ENCODE results near the gene TOGARAM2.

Gene TOGARAM2

DNA sequence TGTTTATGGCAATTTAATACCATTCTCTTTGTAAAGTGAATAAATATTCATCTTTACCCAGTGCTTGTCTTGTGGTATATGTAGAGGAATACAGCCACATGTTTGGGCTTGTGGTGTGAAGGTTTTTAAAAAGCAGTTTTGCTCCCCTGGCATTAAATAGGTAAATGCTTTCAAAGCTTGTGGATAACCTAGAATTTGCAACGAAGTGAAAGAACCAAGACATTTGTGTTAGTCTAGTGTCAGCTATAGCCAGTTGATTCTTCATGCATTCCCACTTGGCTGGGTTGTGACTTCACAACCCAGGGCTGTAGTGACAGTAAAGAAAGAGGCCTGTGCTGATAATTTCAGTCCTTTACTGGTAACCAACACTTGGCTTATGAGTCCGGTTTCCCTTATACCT lies 32.9 kb upstream of the TOGARAM2 start:
- ATAC-seq, result no peak
- TF ChIP-seq PPARA (CRISPR knock-in tag; IDR thresholded peaks at IDR 0.05; ENCODE audit: borderline replicate concordance) (no peak), CSDC2 (CRISPR knock-in tag; IDR thresholded peaks at IDR 0.05) (no peak), OSR1 (CRISPR knock-in tag; IDR thresholded peaks at IDR 0.05) (no peak), ZFP3 (CRISPR knock-in tag; IDR thresholded peaks at IDR 0.05) (no peak), ZNF70 (CRISPR knock-in tag; IDR thresholded peaks at IDR 0.05) (no peak), SNAI2 (CRISPR knock-in tag; IDR thresholded peaks at IDR 0.05) (no peak), ZC3H10 (CRISPR knock-in tag; IDR thresholded peaks at IDR 0.05) (no peak), GLIS3 (CRISPR knock-in tag; IDR thresholded peaks at IDR 0.05) (no peak), RARB (CRISPR knock-in tag; IDR thresholded peaks at IDR 0.05) (no peak), ZNF565 (CRISPR knock-in tag; conservative IDR thresholded peaks at IDR 0.05; ENCODE audit: low read depth) (no peak), ISL1 (CRISPR knock-in tag; IDR thresholded peaks at IDR 0.05) (no peak), TCF4 (CRISPR knock-in tag; IDR thresholded peaks at IDR 0.05; ENCODE audit: borderline replicate concordance) (no peak), ARNTL (CRISPR knock-in tag; IDR thresholded peaks at IDR 0.05; ENCODE audit: borderline replicate concordance, low read depth) (no peak)
- TF ChIP-seq, protein P1, sequence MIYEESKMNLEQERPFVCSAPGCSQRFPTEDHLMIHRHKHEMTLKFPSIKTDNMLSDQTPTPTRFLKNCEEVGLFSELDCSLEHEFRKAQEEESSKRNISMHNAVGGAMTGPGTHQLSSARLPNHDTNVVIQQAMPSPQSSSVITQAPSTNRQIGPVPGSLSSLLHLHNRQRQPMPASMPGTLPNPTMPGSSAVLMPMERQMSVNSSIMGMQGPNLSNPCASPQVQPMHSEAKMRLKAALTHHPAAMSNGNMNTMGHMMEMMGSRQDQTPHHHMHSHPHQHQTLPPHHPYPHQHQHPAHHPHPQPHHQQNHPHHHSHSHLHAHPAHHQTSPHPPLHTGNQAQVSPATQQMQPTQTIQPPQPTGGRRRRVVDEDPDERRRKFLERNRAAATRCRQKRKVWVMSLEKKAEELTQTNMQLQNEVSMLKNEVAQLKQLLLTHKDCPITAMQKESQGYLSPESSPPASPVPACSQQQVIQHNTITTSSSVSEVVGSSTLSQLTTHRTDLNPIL (CRISPR knock-in tag; IDR thresholded peaks at IDR 0.05; ENCODE audit: low read depth), result no peak
- TF ChIP-seq, protein P2, sequence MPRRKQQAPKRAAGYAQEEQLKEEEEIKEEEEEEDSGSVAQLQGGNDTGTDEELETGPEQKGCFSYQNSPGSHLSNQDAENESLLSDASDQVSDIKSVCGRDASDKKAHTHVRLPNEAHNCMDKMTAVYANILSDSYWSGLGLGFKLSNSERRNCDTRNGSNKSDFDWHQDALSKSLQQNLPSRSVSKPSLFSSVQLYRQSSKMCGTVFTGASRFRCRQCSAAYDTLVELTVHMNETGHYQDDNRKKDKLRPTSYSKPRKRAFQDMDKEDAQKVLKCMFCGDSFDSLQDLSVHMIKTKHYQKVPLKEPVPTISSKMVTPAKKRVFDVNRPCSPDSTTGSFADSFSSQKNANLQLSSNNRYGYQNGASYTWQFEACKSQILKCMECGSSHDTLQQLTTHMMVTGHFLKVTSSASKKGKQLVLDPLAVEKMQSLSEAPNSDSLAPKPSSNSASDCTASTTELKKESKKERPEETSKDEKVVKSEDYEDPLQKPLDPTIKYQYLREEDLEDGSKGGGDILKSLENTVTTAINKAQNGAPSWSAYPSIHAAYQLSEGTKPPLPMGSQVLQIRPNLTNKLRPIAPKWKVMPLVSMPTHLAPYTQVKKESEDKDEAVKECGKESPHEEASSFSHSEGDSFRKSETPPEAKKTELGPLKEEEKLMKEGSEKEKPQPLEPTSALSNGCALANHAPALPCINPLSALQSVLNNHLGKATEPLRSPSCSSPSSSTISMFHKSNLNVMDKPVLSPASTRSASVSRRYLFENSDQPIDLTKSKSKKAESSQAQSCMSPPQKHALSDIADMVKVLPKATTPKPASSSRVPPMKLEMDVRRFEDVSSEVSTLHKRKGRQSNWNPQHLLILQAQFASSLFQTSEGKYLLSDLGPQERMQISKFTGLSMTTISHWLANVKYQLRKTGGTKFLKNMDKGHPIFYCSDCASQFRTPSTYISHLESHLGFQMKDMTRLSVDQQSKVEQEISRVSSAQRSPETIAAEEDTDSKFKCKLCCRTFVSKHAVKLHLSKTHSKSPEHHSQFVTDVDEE (CRISPR knock-in tag; IDR thresholded peaks at IDR 0.05), result no peak

DNA sequence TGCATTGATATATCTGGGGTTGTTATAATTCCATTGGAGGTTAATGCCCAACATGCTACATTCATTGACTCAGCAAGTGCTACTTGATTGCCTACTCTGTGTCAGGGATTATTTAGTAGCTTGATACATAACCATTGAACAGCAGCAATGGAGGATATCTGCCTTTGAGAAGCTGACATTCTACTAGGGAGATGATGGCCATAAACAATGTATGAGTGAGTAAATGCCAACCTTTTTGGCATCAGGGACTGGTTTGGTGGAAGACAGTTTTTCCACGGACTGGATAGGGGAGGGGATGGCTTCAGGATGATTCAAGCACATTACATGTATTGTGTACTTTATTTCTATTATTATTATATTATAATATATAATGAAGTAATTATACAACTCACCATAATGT lies 31.9 kb upstream of the TOGARAM2 start:
- TF ChIP-seq RARB (CRISPR knock-in tag; IDR thresholded peaks at IDR 0.05) (no peak), TOX (CRISPR knock-in tag; IDR thresholded peaks at IDR 0.05; ENCODE audit: borderline replicate concordance) (no peak), PPARA (CRISPR knock-in tag; IDR thresholded peaks at IDR 0.05; ENCODE audit: borderline replicate concordance) (no peak), ZC3H10 (CRISPR knock-in tag; IDR thresholded peaks at IDR 0.05) (no peak), BACH2 (CRISPR knock-in tag; IDR thresholded peaks at IDR 0.05; ENCODE audit: borderline replicate concordance) (no peak), SNAI2 (CRISPR knock-in tag; IDR thresholded peaks at IDR 0.05) (no peak), ISL1 (CRISPR knock-in tag; IDR thresholded peaks at IDR 0.05) (no peak), ZNF565 (CRISPR knock-in tag; conservative IDR thresholded peaks at IDR 0.05; ENCODE audit: low read depth) (no peak), OSR1 (CRISPR knock-in tag; IDR thresholded peaks at IDR 0.05) (no peak), ARNTL (CRISPR knock-in tag; IDR thresholded peaks at IDR 0.05; ENCODE audit: borderline replicate concordance, low read depth) (no peak), GLIS3 (CRISPR knock-in tag; IDR thresholded peaks at IDR 0.05) (no peak), CSDC2 (CRISPR knock-in tag; IDR thresholded peaks at IDR 0.05) (no peak), ZNF8 (CRISPR knock-in tag; IDR thresholded peaks at IDR 0.05) (no peak), ZFP3 (CRISPR knock-in tag; IDR thresholded peaks at IDR 0.05) (no peak), TCF4 (CRISPR knock-in tag; IDR thresholded peaks at IDR 0.05; ENCODE audit: borderline replicate concordance) (no peak)
- TF ChIP-seq, protein P3, sequence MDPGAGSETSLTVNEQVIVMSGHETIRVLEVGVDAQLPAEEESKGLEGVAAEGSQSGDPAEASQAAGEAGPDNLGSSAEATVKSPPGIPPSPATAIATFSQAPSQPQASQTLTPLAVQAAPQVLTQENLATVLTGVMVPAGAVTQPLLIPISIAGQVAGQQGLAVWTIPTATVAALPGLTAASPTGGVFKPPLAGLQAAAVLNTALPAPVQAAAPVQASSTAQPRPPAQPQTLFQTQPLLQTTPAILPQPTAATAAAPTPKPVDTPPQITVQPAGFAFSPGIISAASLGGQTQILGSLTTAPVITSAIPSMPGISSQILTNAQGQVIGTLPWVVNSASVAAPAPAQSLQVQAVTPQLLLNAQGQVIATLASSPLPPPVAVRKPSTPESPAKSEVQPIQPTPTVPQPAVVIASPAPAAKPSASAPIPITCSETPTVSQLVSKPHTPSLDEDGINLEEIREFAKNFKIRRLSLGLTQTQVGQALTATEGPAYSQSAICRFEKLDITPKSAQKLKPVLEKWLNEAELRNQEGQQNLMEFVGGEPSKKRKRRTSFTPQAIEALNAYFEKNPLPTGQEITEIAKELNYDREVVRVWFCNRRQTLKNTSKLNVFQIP (CRISPR knock-in tag; IDR thresholded peaks at IDR 0.05; ENCODE audit: borderline replicate concordance, low read depth), result no peak
- TF ChIP-seq, protein P1 (CRISPR knock-in tag; IDR thresholded peaks at IDR 0.05; ENCODE audit: low read depth), result no peak
- TF ChIP-seq, protein P2 (CRISPR knock-in tag; IDR thresholded peaks at IDR 0.05), result no peak
- ATAC-seq, result no peak
